AG04450 (cell line): ENCODE results near the gene MSN. TPM values are rescaled to one million over a fixed set of nuclear protein-coding genes. Genes with fewer than 3 reads are reported as not detected.
A peak's percentile ranks its signal among the peaks of the same experiment; 100 is the strongest.
"Not testable (repeated sequence)": the region's sequence is repeated elsewhere in the genome, so short reads cannot be mapped to it uniquely, and the experiment has no call there.

Experiments used
- CTCF ChIA-PET: fragments of 300-600, 350-600 bp; formaldehyde crosslinking; extraction: SDS; loops from one replicate; lab custom pipeline; 2022; ENCODE audit warnings: antibody characterized with exemption, inconsistent platforms; lab: Charles Lee
- POLR2A ChIA-PET: fragments of 350-600 bp; formaldehyde crosslinking; extraction: SDS; loops from one replicate; lab custom pipeline; 2021; ENCODE audit warnings: antibody characterized with exemption, inconsistent platforms; lab: Yijun Ruan, JAX
- DNase-seq: peaks from one replicate; pipeline ENCODE4 v3.0.0-alpha.2; 2011; ENCODE audit warnings: low read depth, low spot score
- H3K27ac ChIP-seq: one replicate; pipeline ENCODE4 v1.5.1; 2012; ENCODE audit warnings: low read depth, low read length, control low read depth
- H3K27me3 ChIP-seq: one replicate; pipeline ENCODE4 v1.6.0; 2012; ENCODE audit warnings: low read length; ENCODE audit not compliant: control insufficient read depth, insufficient read depth
- H3K4me3 ChIP-seq: 2 replicates; pipeline ENCODE4 v1.5.1; 2011; ENCODE audit warnings: mild to moderate bottlenecking, low read depth, low read length, control low read depth
- H3K9me3 ChIP-seq: 2 replicates; pipeline ENCODE4 v1.5.1; 2012; ENCODE audit warnings: low read length; ENCODE audit not compliant: control insufficient read depth, insufficient read depth
- CTCF ChIP-seq: IDR thresholded peaks from 2 replicates; pipeline ENCODE4 v1.5.1; 2011; ENCODE audit warnings: low read depth, low read length, control low read depth, inconsistent platforms
- polyA minus RNA-seq: library from RNA; depleted of rRNA, polyadenylated mRNA; stranded (reverse); fragments of >200 nt; gene quantifications from 2 replicates; pipeline ENCODE4 v1.2.3, GENCODE V29; 2011; rRNA and poly(A)+ RNA removed
- polyA plus RNA-seq: library from polyadenylated mRNA; depleted of rRNA; stranded (reverse); fragments of >200 nt; gene quantifications from 2 replicates; pipeline ENCODE4 v1.2.3, GENCODE V29; 2011; rRNA removed

The MSN gene
- polyA plus RNA-seq (484 and 493 TPM in 2 replicates), polyA minus RNA-seq (464 and 491 TPM in 2 replicates)

DNA sequence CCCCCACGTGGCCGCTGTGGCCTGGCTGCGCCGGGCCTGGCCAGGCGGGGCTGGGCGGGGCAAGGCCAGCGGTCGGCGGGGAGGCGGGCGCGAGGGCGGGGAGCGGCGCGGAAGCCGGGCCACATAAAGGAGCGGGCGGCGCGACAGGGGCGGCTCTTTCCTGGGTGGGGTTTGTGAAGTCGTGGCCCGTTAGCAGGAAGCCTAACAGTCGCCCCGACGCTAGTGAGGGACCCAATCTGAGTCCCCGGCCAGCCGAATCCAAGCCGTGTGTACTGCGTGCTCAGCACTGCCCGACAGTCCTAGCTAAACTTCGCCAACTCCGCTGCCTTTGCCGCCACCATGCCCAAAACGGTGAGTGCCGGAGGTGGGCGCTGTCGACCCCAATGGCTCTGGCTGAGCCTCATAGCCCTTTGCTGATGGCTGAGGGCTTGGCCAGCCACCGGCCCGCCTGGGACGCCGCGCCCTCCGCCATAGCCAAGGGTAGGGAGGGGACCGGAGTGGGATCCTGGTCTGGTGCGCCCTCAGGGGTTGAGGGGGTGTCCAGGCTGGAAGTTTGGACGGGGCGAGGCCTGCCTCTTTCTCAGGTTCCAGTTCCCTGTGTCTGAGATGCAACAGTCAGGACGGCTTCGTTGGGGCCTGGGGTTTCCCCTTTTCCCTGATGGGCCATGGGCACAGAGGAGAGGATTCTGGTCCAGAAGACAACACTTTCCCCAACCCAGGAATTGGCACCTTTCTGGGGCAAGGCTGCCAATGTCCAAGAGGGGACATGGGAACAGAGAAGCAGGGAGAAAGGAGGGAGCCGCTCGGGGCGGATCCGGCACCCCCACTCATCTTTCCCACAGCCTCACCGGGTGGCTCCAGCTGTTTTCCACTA, at the start of gene MSN:
Gene MSN (plus strand): TSS at position 152 of the 874 bp plus-strand sequence. CDS start 188 bp downstream, at position 340.
- no peaks in the 10 kb centered on the region; the same call in 1 of the 2 replicates for H3K9me3 ChIP-seq
- CTCF ChIA-PET: no interaction called here
- no peak for DNase-seq
- H3K27me3 ChIP-seq: no peaks in the 10 kb centered on the region
- TF ChIP-seq CTCF: peak; percentile 27; the same call in 1 of the 2 replicates
- peak within 1 kb of the TSS; percentile 94 for H3K27ac ChIP-seq
- H3K4me3 ChIP-seq: peak within 1 kb of the TSS; percentile 77
- POLR2A ChIA-PET: interaction anchor here (1.0 kb wide), 2 partner anchors 23 to 36 kb away, joined by 4 read pairs; no protein-coding TSS in a partner anchor

DNA sequence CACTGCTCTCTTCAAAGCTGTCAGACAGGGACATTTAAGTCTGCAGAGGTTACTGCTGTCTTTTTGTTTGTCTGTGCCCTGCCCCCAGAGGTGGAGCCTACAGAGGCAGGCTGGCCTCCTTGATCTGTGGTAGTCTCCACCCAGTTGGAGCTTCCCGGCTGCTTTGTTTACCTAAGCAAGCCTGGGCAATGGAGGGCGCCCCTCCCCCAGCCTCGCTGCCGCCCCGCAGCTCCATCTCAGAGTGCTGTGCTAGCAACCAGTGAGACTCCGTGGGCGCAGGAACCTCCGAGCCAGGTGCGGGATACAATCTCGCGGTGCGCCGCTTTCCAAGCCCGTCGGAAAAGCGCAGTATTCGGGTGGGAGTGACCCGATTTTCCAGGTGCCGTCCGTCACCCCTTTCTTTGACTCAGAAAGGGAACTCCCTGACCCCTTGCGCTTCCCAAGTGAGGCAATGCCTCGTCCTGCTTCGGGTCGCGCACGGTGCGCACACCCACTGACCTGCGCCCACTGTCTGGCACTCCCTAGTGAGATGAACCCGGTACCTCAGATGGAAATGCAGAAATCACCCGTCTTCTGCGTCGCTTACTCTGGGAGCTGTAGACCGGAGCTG, 47.3 kb upstream of the MSN start:
- DNase-seq, CTCF ChIA-PET, H3K9me3 ChIP-seq, H3K27ac ChIP-seq, H3K27me3 ChIP-seq, POLR2A ChIA-PET, H3K4me3 ChIP-seq: not testable (repeated sequence)

GRCh38 chrX:65630771-65631170, 36.7 kb upstream of the MSN start:
- Histone ChIP-seq H3K9me3 (no peaks in the 10 kb centered on the region), H3K4me3 (no peak overlapping the region), H3K27ac (no peak overlapping the region), H3K27me3 (no peaks in the 10 kb centered on the region)
- ChIA-PET CTCF (no interaction called here), POLR2A (no interaction called here)
- no peak for DNase-seq
- TF ChIP-seq CTCF: no peak

GRCh38 chrX:65633826-65634225, 33.6 kb upstream of the MSN start:
- no peak overlapping the region for H3K4me3 ChIP-seq
- no peaks in the 10 kb centered on the region for H3K27me3 ChIP-seq
- no peak for DNase-seq
- no peaks in the 10 kb centered on the region for H3K9me3 ChIP-seq
- ChIA-PET POLR2A (no interaction called here), CTCF (no interaction called here)
- H3K27ac ChIP-seq: no peak overlapping the region
- no peak for TF ChIP-seq CTCF

GRCh38 chrX:65634732-65635131, 32.7 kb upstream of the MSN start:
- DNase-seq: no peak
- Histone ChIP-seq H3K4me3 (no peak overlapping the region), H3K27me3 (no peaks in the 10 kb centered on the region), H3K27ac (no peak overlapping the region), H3K9me3 (no peaks in the 10 kb centered on the region)
- no peak for TF ChIP-seq CTCF
- POLR2A ChIA-PET: no interaction called here
- CTCF ChIA-PET: no interaction called here
